C4-2B (cell line): ENCODE measurements around the gene ANKRD39.

Source experiments
- H3K27ac ChIP-seq: fragments of 450-650 bp; 2 replicates; pipeline ENCODE4 v1.5.1; 2017
- CTCF ChIP-seq: fragments of 450-650 bp; conservative IDR thresholded peaks from 2 replicates; pipeline ENCODE4 v1.5.1; 2017; ENCODE audit warnings: mild to moderate bottlenecking
- ZFX ChIP-seq: fragments of 450-650 bp; IDR thresholded peaks from 2 replicates; pipeline ENCODE4 v1.6.1; 2017

Gene ANKRD39

GRCh38 chr2:96857667-96858372, at the start of gene ANKRD39:
TSS of gene ANKRD39 (minus strand) at chr2:96858016. CDS start at chr2:96857987, 29 bp downstream.
- peak within 1 kb of the TSS; percentile 85 for H3K27ac ChIP-seq
- peak; percentile 92 for TF ChIP-seq CTCF
- peak; percentile 95 for TF ChIP-seq ZFX

GRCh38 chr2:96906729-96907114, 48.9 kb upstream of the ANKRD39 start:
- no peak overlapping the region for H3K27ac ChIP-seq
- TF ChIP-seq CTCF, result no peak

GRCh38 chr2:96903815-96904214, 46.0 kb upstream of the ANKRD39 start:
- no peak overlapping the region for H3K27ac ChIP-seq
- TF ChIP-seq CTCF (no peak), ZFX (no peak)

GRCh38 chr2:96903318-96903717, 45.5 kb upstream of the ANKRD39 start:
- no peak overlapping the region for H3K27ac ChIP-seq
- TF ChIP-seq ZFX, result no peak
- no peak for TF ChIP-seq CTCF

GRCh38 chr2:96900237-96900636, 42.4 kb upstream of the ANKRD39 start:
- no peak overlapping the region for H3K27ac ChIP-seq
- TF ChIP-seq ZFX, result no peak
- TF ChIP-seq CTCF, result no peak

GRCh38 chr2:96899413-96899741, 41.6 kb upstream of the ANKRD39 start:
- no peak overlapping the region for H3K27ac ChIP-seq

More at GRCh38 chr2:96899413-96899741, 41.6 kb upstream of the ANKRD39 start:
- TF ChIP-seq ZFX (no peak), CTCF (no peak)
